A673 (cell line): ENCODE measurements around the gene COL16A1. TPM values are rescaled to one million over a fixed set of nuclear protein-coding genes. Genes with fewer than 3 reads are reported as not detected.

Experiments
- BruUV-seq: library from RNA; stranded (reverse); fragments of 400-500 nt; replicated peaks from 2 replicates; lab custom pipeline; 2021; lab: Mats Ljungman, UMichigan
- CTCF ChIA-PET: fragments of 300-600 bp; sonication (Branson Sonifier 250); formaldehyde crosslinking; loops from one replicate; lab custom pipeline; 2022; ENCODE audit warnings: antibody characterized with exemption; lab: Charles Lee
- POLR2A ChIA-PET: fragments of 300-600 bp; sonication (Branson Sonifier 250); formaldehyde crosslinking; loops from one replicate; lab custom pipeline; 2022; ENCODE audit warnings: antibody characterized with exemption; ENCODE audit not compliant: low non-redundant PET; lab: Charles Lee
- DNase-seq: peaks from one replicate; pipeline ENCODE4 v3.0.0-alpha.2; 2015; ENCODE audit warnings: low spot score
- H3K27ac ChIP-seq: fragments of 200-600 bp; sonication (generic); 2 replicates; pipeline ENCODE4 v1.5.1; 2016; ENCODE audit warnings: mixed run types, low read depth, mild to moderate bottlenecking, mixed read lengths, antibody characterized with exemption, low read length; ENCODE audit not compliant: poor library complexity, severe bottlenecking
- H3K27me3 ChIP-seq: fragments of 200-600 bp; sonication (generic); replicated peaks from 2 replicates; pipeline ENCODE4 v1.6.1; 2017; ENCODE audit warnings: mixed run types, low read depth, mild to moderate bottlenecking, mixed read lengths, antibody characterized with exemption, low read length; ENCODE audit not compliant: insufficient read depth, poor library complexity
- H3K36me3 ChIP-seq: fragments of 200-600 bp; sonication (generic); 2 replicates; pipeline ENCODE4 v1.6.1; 2016; ENCODE audit warnings: mixed run types, mild to moderate bottlenecking, mixed read lengths, antibody characterized with exemption, low read length; ENCODE audit not compliant: insufficient read depth, poor library complexity, severe bottlenecking
- H3K4me1 ChIP-seq: fragments of 200-600 bp; sonication (generic); 2 replicates; pipeline ENCODE4 v1.6.1; 2017; ENCODE audit warnings: mixed run types, mild to moderate bottlenecking, mixed read lengths, antibody characterized with exemption, low read length; ENCODE audit not compliant: insufficient read depth, poor library complexity, severe bottlenecking
- H3K4me3 ChIP-seq: fragments of 200-600 bp; sonication (generic); 2 replicates; pipeline ENCODE4 v1.5.1; 2016; ENCODE audit warnings: low read depth, mixed run types, mild to moderate bottlenecking, mixed read lengths, low read length; ENCODE audit not compliant: poor library complexity, severe bottlenecking
- H3K9me3 ChIP-seq: fragments of 200-600 bp; sonication (generic); 2 replicates; pipeline ENCODE4 v1.6.1; 2016; ENCODE audit warnings: mixed run types, low read depth, mild to moderate bottlenecking, mixed read lengths, antibody characterized with exemption, low read length; ENCODE audit not compliant: poor library complexity, severe bottlenecking
- EZH2 ChIP-seq: fragments of 200-600 bp; sonication (generic); IDR thresholded peaks from 2 replicates; pipeline ENCODE4 v1.6.1; 2017; ENCODE audit warnings: borderline replicate concordance, low read depth, mild to moderate bottlenecking, mixed read lengths, antibody characterized with exemption, low read length; ENCODE audit not compliant: poor library complexity, severe bottlenecking
- intact Hi-C: fragments of 100-400 bp; cut with micrococcal nuclease; formaldehyde crosslinking; loops from one replicate; pipeline ENCODE4 v1.10.0; 2022; ENCODE audit not compliant: unreplicated experiment
- total RNA-seq: library from RNA; stranded (reverse); gene quantifications from 2 replicates; pipeline ENCODE4 v1.2.3, GENCODE V29; 2021
- TF ChIP-seq, protein P1 (sequence below): fragments of 300-800, 200-600 bp; sonication (generic); conservative IDR thresholded peaks from 2 replicates; pipeline ENCODE4 v1.5.1; 2017; ENCODE audit warnings: low read depth, mild to moderate bottlenecking, antibody characterized with exemption, low read length, moderate library complexity, mixed read lengths

The COL16A1 gene
- total RNA-seq, 1 experiment from 2014 or later, result 26.6 TPM

DNA sequence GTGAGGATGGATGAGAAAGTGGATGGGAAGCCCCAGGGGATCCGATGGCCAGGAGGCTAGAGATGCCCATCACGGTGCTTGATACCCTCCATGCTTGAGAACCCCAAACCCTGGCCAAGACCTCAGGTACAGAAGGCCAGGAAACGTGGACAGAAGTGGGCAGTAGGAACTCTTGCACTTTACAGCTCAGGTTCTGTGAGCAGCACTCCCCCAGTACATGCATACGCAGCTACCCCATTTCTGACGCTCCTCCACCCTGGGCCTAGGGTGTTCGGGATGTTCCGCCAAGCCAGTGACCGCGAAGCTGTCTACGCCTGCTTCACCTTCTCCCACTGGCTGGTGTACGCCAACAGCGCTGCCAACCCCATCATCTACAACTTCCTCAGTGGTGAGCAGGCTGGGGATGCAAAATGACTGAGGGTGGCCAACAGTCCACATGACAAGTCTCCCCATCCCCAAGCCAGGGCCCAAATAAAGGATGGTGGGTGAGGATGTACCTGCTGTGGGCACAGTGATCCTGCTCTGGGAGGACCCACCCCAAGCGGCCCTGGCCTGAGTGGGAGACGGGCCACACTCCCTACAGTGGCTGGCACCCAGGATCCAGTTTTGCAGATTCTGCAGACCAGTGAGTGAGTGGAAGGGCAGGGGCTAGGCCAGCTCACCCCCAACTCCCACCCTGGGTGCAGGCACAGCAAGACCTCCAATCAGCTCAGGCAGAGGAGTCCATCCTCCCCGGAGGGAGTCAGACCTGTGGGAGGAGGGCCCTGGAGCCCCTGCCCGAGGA lies 78.9 kb downstream of the COL16A1 start:
- TF ChIP-seq EZH2, result no peak
- TF ChIP-seq, protein P1, sequence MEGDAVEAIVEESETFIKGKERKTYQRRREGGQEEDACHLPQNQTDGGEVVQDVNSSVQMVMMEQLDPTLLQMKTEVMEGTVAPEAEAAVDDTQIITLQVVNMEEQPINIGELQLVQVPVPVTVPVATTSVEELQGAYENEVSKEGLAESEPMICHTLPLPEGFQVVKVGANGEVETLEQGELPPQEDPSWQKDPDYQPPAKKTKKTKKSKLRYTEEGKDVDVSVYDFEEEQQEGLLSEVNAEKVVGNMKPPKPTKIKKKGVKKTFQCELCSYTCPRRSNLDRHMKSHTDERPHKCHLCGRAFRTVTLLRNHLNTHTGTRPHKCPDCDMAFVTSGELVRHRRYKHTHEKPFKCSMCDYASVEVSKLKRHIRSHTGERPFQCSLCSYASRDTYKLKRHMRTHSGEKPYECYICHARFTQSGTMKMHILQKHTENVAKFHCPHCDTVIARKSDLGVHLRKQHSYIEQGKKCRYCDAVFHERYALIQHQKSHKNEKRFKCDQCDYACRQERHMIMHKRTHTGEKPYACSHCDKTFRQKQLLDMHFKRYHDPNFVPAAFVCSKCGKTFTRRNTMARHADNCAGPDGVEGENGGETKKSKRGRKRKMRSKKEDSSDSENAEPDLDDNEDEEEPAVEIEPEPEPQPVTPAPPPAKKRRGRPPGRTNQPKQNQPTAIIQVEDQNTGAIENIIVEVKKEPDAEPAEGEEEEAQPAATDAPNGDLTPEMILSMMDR, result no peak
- intact Hi-C loops, result no loop called here
- no TSS peak for BruUV-seq
- no peak for DNase-seq
- Histone ChIP-seq H3K4me3 (no peak overlapping the region), H3K4me1 (no peaks in the 10 kb centered on the region), H3K9me3 (no peaks in the 10 kb centered on the region), H3K27ac (no peak overlapping the region), H3K27me3 (no peaks in the 10 kb centered on the region), H3K36me3 (peaks cover 14% of the 10 kb centered on the region)
- ChIA-PET CTCF (no interaction called here), POLR2A (no interaction called here)

DNA sequence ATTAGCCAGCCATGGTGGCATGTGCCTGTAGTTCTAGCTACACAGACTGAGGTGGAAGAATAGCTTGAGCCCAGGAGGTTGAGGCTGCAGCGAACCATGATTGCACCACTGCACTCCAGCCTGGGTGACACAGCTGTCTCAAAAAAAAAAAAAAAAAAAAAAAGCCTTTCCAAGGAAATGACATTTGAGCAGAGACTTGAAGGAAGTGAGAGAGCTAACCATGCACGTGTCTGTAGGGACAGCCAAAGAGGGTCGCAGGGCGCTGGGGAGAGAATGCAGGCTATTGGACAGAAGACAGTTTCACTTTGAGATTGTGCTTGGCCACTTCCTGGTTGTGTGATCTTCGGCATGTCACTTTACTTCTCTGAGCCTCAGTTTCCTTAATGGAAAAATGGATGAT lies 79.5 kb downstream of the COL16A1 start:
- Histone ChIP-seq H3K27me3 (no peaks in the 10 kb centered on the region), H3K27ac (no peak overlapping the region), H3K36me3 (peaks cover 9% of the 10 kb centered on the region), H3K9me3 (no peaks in the 10 kb centered on the region), H3K4me1 (no peaks in the 10 kb centered on the region), H3K4me3 (no peak overlapping the region)
- TF ChIP-seq, protein P1, result no peak
- no peak for TF ChIP-seq EZH2
- BruUV-seq, result no TSS peak
- CTCF ChIA-PET, result no interaction called here
- intact Hi-C loops, result no loop called here
- DNase-seq, result no peak
- POLR2A ChIA-PET, result no interaction called here

DNA sequence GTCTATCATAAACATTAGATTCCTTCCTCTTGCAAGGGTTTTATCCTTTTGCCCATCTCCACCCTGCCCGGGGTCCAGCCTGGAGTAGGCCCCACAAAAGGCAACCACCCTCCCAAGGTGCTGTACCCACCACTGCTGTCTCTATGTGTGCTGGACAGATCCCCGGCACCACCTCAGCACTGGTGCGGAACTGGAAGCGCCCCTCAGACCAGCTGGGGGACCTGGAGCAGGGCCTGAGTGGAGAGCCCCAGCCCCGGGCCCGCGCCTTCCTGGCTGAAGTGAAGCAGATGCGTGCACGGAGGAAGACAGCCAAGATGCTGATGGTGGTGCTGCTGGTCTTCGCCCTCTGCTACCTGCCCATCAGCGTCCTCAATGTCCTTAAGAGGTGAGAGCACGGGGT lies 80.5 kb downstream of the COL16A1 start:
- Histone ChIP-seq H3K4me1 (no peaks in the 10 kb centered on the region), H3K27me3 (no peaks in the 10 kb centered on the region), H3K4me3 (no peak overlapping the region), H3K27ac (no peak overlapping the region), H3K9me3 (no peaks in the 10 kb centered on the region), H3K36me3 (no peaks in the 10 kb centered on the region)
- ChIA-PET CTCF (no interaction called here), POLR2A (no interaction called here)
- DNase-seq, result no peak
- TF ChIP-seq, protein P1, result no peak
- TF ChIP-seq EZH2, result no peak
- BruUV-seq, result no TSS peak
- intact Hi-C loops, result no loop called here
